Activated CD8-positive, alpha-beta memory T cell treated with anti-CD3 and anti-CD28 coated beads, Interleukin-2, amount 50 U/mL, for 1 hour (primary cell): ENCODE measurements around the gene GPC5.

ENCODE experiments used
- DNase-seq: peaks from one replicate; pipeline ENCODE4 v3.0.0-alpha.2; 2020; ENCODE audit errors: extremely low read depth

GPC5 gene

DNA sequence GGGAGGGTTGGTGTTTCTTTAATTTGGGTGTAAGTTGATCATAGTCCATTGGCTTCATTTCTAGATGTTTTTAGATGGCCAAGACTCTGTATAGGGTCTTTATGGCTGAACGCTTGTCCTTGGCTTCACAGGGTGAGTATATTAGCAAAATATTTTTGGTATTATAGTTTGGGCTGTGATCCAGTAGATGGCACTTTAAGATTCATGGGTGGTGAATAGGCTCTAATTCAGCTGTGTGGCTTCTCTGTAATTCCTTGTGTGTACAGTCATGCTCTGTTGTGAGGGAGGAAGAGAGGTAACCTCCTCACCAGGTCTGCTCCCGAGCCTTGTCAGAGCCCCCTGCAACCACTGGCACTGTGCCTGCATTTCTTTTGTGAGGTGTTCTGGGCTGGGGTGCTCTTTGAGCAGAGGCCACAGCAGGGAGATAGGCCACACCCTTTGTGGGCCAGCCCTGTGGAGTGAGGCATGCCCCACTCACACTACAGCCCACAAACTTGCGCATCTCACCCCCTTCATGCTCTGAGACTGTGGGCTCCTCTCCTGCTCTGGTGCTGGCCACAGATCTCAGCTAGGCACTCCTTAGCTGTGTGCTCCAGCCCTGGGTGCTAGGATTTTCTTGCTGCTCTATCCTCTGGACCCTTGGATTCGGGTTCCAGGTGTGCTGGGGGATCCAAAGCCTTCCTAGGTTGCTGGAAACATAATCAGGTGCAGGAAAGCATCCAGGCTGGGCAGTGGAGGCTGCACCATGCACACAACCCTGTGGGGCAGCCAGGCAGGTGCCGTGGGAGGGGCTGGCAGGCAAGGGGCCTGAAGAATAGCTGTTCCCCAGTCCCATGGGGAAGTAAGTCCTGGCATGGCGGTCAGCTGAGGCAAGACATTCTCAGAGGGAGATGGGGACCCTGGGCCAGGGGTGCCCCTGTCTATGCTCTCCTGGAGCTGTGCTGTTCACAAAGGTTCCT, 193.9 kb downstream of the GPC5 start:
- DNase-seq: no peak

DNA sequence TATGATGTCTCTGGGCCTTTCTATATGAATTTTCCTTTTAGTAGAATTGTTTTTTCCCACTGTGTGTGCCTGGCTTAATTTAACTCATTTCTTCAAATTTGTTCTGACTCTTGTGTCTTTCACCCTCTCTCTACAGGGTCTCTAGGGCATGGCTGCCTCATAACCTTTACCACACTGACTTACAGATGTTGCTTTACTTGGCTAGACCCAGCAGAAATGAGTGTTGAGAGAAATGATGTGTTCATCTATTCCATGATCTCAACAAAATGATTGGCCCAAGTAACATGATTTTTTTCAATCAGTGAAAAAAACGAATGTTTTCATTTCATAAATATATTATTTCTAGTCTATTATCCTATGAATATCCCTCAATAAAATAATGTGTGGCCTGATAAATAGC, 195.0 kb downstream of the GPC5 start:
- DNase-seq: no peak

DNA sequence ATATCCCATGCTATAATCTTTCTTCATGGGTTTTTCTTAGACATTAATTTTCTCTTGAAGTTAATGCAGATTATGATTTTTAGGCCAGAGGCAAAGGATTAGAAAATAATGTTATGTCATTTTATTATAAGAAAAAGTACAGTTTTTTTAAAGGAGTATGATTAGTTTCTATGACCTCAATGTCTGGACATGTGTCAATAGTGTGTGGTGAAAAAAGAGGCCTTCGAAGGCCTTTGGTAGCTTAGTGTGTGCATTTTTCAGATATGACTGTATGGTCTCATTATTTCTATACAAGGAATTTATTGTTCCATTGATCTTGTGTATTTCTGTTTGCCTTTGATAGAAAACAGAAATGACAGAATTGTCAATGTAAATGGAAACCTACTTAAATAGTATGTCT, 195.6 kb downstream of the GPC5 start:
- DNase-seq: no peak

- DNase-seq: no peak
Measured at GRCh38 chr13:91595677-91596076, 197.3 kb downstream of the GPC5 start.

DNA sequence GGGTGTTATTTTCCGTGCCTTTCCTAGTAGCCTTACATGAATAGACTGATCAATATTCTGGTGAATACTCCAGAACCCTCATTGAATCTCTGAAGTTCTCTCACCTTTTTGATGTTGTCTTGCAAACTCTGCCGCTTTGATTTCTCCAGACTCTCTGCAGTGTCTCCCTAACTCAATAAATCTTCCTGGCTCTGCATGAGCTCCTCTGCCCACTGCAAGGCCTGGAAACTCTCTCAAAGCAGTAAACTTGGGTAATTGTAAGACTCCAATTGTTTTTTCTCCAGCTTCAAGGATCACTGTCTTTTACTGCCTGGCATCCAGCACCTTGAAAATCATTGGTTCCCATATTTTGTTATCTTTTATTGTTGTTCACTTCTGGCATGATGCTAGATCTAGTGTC, 198.4 kb downstream of the GPC5 start:
- no peak for DNase-seq

- DNase-seq: no peak
Measured at GRCh38 chr13:91598655-91599054, 200.2 kb downstream of the GPC5 start.

DNA sequence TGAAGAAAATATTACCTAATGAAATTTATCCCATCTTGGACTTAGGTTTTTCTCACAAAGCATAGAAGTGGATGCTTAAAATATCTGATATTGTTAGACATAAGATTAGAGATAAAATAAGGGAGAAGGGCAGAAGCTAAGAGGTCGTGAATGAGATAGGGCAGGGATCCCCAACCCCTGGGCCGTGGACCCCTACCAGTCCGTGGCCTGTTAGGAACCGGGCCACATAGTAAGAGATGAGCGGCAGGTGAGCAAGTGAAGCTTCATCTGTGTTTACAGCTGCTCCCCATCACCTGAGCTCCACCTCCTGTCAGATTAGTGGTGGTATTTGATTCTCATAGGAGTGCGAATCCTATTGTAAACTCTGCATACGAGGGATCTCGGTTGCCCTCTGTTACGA, 202.9 kb downstream of the GPC5 start:
- no peak for DNase-seq

- no peak for DNase-seq
Measured at GRCh38 chr13:91601807-91602206, 203.4 kb downstream of the GPC5 start.

- no peak for DNase-seq
Measured at GRCh38 chr13:91609353-91609752, 210.9 kb downstream of the GPC5 start.

- no peak for DNase-seq
Measured at GRCh38 chr13:91618315-91618714, 219.9 kb downstream of the GPC5 start.

DNA sequence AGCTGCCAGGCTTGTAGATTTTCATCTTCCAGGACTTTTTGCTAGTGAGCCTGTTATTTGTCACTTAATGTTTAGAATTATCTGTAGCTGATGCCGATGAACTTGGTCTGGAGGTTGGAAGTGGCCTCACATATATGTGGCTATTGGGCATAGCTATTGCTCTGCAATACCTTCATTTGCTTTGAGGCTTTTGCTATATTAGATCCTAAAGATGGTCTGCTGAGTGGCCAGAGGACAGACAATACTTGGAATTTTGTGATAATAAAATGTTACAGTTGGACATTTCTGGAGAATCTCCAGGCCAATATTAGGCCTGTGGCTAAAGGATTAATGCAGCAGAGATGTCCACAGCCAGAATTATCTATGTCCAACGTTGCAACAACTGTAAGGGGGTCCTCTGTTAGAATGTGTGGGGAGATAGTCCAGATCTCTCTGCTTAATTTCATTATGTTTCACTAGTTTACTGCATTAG, 222.3 kb downstream of the GPC5 start:
- no peak for DNase-seq

GRCh38 chr13:91621161-91621560, 222.7 kb downstream of the GPC5 start:
- no peak for DNase-seq

- no peak for DNase-seq
Measured at GRCh38 chr13:91621963-91622362, 223.5 kb downstream of the GPC5 start.

DNA sequence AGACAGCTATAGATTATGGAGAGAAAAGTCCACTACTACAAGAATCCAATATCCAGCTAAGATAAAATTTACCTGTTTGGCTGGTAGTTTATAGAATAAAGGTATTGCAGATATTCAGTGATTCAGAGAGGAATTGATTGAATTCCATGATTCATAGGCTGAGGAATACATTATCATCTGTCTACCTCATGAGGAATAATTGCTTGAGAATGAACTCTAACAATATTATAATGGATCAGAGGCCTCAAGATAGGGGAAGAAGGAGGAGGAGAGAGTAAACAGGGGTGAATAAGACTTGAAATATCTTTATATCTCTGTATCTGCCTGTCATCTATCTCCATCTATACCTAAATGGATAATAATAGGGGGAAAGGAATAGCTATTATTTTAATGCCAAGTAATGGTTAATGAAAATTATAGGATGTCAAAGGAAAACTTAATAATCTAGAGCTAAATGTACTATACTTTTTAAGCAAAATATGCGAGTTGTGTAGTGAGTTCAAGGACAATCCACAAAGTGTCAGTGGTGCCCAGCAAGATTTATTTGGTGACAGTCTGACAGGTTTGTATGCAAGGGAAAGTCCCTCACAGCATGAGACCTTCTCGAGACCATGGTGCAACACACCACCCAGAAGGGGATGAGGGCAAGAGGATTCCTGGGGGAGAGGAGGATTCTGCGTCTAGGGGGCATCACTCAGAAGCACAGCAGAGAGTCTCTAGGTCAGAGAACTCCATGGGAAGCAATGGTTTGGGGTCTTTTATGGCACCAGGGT, 224.5 kb downstream of the GPC5 start:
- no peak for DNase-seq

DNA sequence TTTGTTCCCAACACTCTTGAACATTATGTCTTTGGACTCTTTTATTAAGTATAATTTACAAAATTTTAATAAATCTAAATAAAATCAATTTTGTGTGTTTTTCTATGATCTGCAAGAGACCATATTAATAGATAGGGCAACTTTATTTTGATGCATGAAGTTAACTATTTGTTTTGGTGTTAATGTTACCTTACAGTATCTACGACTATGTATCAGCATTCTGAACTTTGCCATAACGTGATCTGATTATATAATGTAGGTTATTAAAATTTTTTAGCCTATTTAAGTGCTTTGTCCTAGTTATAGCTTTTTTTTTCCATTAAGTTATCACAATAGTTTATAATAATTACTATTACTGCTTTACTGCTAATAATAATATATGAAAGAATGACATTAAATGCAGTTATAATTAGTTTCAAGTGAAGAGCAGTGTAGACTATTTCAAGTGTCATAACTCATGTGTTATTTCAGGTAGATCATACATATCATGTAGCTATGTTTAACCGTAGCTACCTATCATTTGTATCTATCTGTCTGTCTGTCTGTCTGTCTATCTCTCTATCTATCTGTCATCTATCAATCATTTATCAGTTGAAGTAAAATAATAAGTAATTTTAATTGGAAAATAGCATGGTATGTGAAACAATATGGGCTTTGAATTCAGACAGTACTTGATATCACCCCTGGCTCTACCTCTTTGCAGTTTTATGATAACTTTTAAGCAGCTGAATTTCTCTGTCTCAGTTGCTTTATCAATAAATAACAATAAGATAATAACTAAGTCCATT, 229.7 kb downstream of the GPC5 start:
- DNase-seq: no peak

- no peak for DNase-seq
Measured at GRCh38 chr13:91630946-91631345, 232.5 kb downstream of the GPC5 start.

GRCh38 chr13:91632086-91632485, 233.7 kb downstream of the GPC5 start:
- no peak for DNase-seq

DNA sequence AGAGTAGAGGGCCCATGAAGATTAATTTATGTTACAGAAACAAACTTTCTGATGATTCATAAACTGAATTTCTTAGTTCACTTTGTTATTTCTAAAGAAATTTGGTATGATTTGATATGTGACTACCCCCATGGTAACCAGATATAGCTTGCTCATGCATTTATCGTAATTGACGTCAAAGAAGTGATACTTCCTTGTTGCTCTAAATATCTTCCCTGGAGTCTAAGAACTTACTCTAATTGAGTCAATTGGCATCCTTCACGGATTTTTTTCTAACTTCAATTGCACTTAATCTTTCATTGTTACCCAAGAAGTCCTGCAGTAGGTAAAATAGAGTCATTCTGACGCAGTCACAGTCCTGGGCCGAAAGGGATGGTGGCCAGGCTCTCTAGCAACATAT, 240.9 kb downstream of the GPC5 start:
- no peak for DNase-seq

DNA sequence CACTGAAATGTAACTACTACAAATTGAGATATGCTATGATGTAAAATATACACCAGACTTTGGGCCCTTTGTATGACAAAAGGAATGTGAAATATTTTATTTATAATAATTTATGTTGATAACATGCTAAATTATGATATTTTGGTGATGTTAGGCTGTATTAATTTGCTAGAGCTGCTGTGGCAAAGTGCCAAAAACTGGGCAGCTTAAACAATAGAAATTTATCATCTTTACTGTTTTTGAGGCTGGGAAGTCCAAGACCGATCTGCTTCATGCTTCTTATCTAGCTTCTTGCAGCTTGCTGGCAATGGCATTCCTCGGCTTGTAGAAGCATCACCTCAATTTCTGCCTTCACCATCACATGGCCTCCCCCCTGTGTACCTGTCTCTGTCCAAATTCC, 245.0 kb downstream of the GPC5 start:
- DNase-seq: no peak

- no peak for DNase-seq
Measured at GRCh38 chr13:91644806-91645205, 246.4 kb downstream of the GPC5 start.

- DNase-seq: no peak
Measured at GRCh38 chr13:91647361-91647990, 249.1 kb downstream of the GPC5 start.

DNA sequence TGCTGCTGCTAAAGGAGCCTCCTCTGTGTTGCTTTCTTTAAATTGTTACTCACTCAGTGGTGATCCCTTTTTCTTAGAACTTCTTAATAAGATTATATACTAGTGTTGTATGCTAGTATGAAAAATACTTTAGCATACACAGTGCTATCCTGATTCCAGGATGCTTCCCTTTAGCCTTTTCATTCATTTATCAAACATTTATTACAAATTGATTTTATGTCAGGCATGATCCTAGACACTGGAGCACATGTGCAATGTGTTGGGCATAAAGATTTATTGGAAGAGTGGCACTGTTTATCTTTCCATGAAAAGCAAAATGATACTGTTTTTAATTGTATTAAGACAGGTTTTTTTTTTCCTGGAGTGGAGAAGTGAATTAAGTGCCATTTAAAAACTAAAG, 249.6 kb downstream of the GPC5 start:
- no peak for DNase-seq
